ENCODE data around the gene GALNT9.

DNA sequence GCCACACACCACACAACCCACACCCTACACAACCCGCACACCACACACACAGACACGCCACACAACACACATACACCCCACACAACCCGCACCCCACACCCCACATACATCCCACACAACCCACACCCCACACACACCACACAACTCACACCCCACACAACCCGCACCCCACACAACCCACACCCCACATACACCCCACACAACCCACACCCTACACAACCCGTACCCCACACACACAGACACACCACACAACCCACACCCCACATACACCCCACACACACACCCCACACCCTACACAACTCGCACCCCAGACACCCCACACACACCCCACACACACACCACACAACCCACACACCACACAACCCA, 106.6 kb downstream of the GALNT9 start:
- TF ChIP-seq, protein P1, sequence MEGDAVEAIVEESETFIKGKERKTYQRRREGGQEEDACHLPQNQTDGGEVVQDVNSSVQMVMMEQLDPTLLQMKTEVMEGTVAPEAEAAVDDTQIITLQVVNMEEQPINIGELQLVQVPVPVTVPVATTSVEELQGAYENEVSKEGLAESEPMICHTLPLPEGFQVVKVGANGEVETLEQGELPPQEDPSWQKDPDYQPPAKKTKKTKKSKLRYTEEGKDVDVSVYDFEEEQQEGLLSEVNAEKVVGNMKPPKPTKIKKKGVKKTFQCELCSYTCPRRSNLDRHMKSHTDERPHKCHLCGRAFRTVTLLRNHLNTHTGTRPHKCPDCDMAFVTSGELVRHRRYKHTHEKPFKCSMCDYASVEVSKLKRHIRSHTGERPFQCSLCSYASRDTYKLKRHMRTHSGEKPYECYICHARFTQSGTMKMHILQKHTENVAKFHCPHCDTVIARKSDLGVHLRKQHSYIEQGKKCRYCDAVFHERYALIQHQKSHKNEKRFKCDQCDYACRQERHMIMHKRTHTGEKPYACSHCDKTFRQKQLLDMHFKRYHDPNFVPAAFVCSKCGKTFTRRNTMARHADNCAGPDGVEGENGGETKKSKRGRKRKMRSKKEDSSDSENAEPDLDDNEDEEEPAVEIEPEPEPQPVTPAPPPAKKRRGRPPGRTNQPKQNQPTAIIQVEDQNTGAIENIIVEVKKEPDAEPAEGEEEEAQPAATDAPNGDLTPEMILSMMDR (IDR thresholded peaks at IDR 0.05; ENCODE audit: insufficient read depth, low read depth, low read length), result no peak
- TF ChIP-seq EZH2 (IDR thresholded peaks at IDR 0.05; ENCODE audit: insufficient read depth, low read length), result no peak

All from astrocyte (in vitro differentiated cells and primary cell).